ENCODE results near the gene GMPR2.
A peak's percentile ranks its signal among the peaks of the same experiment; 100 is the strongest.

The GMPR2 gene

GRCh38 chr14:24260780-24261157, 28.0 kb downstream of the GMPR2 start:
- H3K36me3 Mint-ChIP-seq, result peaks cover 2% of the 10 kb centered on the region
- H3K4me1 Mint-ChIP-seq (ENCODE audit: low read depth), result no peaks in the 10 kb centered on the region
- no peak overlapping the region for H3K27ac Mint-ChIP-seq
- H3K27me3 Mint-ChIP-seq, result no peaks in the 10 kb centered on the region
- no peaks in the 10 kb centered on the region for H3K9me3 Mint-ChIP-seq (ENCODE audit: low read depth)
- no peak overlapping the region for H3K4me3 Mint-ChIP-seq

GRCh38 chr14:24261256-24261968, 28.7 kb downstream of the GMPR2 start:
- Mint-ChIP-seq H3K27me3 (no peaks in the 10 kb centered on the region), H3K4me1 (ENCODE audit: low read depth) (no peaks in the 10 kb centered on the region), H3K36me3 (peaks cover 2% of the 10 kb centered on the region), H3K27ac (no peak overlapping the region), H3K4me3 (no peak overlapping the region), H3K9me3 (ENCODE audit: low read depth) (no peaks in the 10 kb centered on the region)

DNA sequence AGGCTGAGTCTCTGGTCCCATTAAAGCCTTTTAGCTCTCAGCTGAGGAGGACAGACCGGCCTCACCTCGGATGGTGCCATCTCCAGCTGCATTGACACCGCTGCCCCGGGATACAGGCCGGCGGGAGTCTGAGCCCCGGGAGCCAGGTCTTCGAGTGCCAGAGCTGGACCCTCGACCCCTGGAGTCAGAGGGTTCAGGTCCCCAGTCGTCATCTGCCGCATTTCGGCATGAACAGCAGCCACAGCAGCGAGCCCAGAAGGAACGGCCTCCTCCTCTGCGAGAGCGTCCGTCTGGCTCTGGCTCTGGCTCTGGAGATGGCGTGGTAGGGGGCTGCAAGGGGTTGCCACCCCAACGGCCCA, 29.2 kb downstream of the GMPR2 start:
- H3K27ac Mint-ChIP-seq, result no peak overlapping the region
- H3K36me3 Mint-ChIP-seq, result peaks cover 2% of the 10 kb centered on the region

GRCh38 chr14:24262821-24263733, 30.3 kb downstream of the GMPR2 start, which contains the start of gene TGM1:
Gene TGM1 (minus strand): TSS chr14:24263177. CDS start chr14:24262352, 825 bp downstream.
- Mint-ChIP-seq H3K27me3 (no peaks in the 10 kb centered on the region), H3K4me1 (ENCODE audit: low read depth) (peaks cover 2% of the 10 kb centered on the region), H3K36me3 (peaks cover 5% of the 10 kb centered on the region), H3K4me3 (no peak within 1 kb of the TSS), H3K27ac (no peak within 1 kb of the TSS), H3K9me3 (ENCODE audit: low read depth) (no peaks in the 10 kb centered on the region)

More for the DNA sequence above, 29.2 kb downstream of the GMPR2 start:
- Mint-ChIP-seq H3K9me3 (ENCODE audit: low read depth) (no peaks in the 10 kb centered on the region), H3K27me3 (no peaks in the 10 kb centered on the region), H3K4me3 (no peak overlapping the region), H3K4me1 (ENCODE audit: low read depth) (peaks cover under 1% of the 10 kb centered on the region)

GRCh38 chr14:24263848-24264247, 31.1 kb downstream of the GMPR2 start:
- Mint-ChIP-seq H3K9me3 (ENCODE audit: low read depth) (no peaks in the 10 kb centered on the region), H3K4me3 (no peak overlapping the region), H3K27ac (no peak overlapping the region), H3K27me3 (no peaks in the 10 kb centered on the region), H3K4me1 (ENCODE audit: low read depth) (peaks cover 2% of the 10 kb centered on the region), H3K36me3 (peaks cover 5% of the 10 kb centered on the region)

GRCh38 chr14:24264298-24264697, 31.6 kb downstream of the GMPR2 start:
- Mint-ChIP-seq H3K4me1 (ENCODE audit: low read depth) (peaks cover 2% of the 10 kb centered on the region), H3K9me3 (ENCODE audit: low read depth) (no peaks in the 10 kb centered on the region), H3K36me3 (peaks cover 5% of the 10 kb centered on the region), H3K4me3 (no peak overlapping the region), H3K27ac (no peak overlapping the region), H3K27me3 (no peaks in the 10 kb centered on the region)

- peaks cover 8% of the 10 kb centered on the region for H3K4me1 Mint-ChIP-seq (ENCODE audit: low read depth)
- peaks cover 5% of the 10 kb centered on the region for H3K36me3 Mint-ChIP-seq
- no peaks in the 10 kb centered on the region for H3K9me3 Mint-ChIP-seq (ENCODE audit: low read depth)
These were observed 33.9 kb downstream of the GMPR2 start for GRCh38 chr14:24266344-24267244.

GRCh38 chr14:24267516-24267915, 34.8 kb downstream of the GMPR2 start:
- Mint-ChIP-seq H3K27ac (no peak overlapping the region), H3K9me3 (ENCODE audit: low read depth) (no peaks in the 10 kb centered on the region), H3K4me3 (no peak overlapping the region), H3K36me3 (peaks cover 4% of the 10 kb centered on the region), H3K4me1 (ENCODE audit: low read depth) (peaks cover 18% of the 10 kb centered on the region), H3K27me3 (no peaks in the 10 kb centered on the region)

More at GRCh38 chr14:24266344-24267244, 33.9 kb downstream of the GMPR2 start:
- no peaks in the 10 kb centered on the region for H3K27me3 Mint-ChIP-seq
- H3K4me3 Mint-ChIP-seq, result no peak overlapping the region
- H3K27ac Mint-ChIP-seq, result no peak overlapping the region

DNA sequence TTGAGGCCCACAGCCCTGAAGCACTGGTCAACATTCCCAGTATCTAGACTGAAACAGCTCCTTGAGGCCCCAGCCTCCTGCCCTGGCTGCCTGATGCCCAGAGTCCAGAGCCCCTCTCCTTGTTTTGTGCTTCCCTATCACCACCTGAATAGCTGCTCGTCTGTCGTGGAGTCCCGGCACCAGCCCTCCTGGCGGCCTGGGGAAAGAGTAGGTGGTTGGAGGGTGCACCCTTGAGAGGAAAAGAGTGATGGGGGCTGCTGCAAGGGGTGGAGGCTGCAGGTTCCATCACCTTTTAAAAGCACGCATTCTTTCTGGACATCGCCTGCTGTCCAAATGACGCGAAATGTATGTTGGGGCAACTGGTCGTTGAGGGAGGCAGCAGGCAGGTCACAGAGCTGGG, 35.5 kb downstream of the GMPR2 start:
- no peak overlapping the region for H3K27ac Mint-ChIP-seq
- H3K4me1 Mint-ChIP-seq (ENCODE audit: low read depth), result peaks cover 22% of the 10 kb centered on the region

DNA sequence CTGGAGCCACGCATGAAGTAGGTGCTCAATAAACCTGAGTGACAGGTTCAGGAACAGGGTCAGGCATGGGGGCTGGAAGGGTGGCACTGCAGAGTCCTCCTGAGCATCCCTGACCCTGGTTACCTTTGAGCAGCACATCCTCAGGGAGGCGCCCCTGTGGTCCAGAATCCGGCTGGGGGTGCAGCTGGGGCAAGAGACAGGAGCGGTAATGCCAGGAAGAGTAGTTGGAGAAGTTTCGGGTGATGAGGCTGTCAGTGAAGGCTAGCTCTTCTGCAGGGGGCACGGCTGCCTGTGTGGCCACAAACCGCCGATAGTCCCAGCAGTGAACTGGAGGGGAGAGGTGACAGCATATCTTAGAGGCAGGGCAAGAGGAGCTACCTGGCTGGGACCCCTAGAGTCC, 36.6 kb downstream of the GMPR2 start:
- peak overlapping the region; percentile 34 for H3K27ac Mint-ChIP-seq
- peaks cover 33% of the 10 kb centered on the region for H3K4me1 Mint-ChIP-seq (ENCODE audit: low read depth)
- no peak overlapping the region for H3K4me3 Mint-ChIP-seq
- H3K9me3 Mint-ChIP-seq (ENCODE audit: low read depth), result no peaks in the 10 kb centered on the region
- H3K27me3 Mint-ChIP-seq, result no peaks in the 10 kb centered on the region
- H3K36me3 Mint-ChIP-seq, result peaks cover 5% of the 10 kb centered on the region

More for the DNA sequence above, 35.5 kb downstream of the GMPR2 start:
- Mint-ChIP-seq H3K36me3 (peaks cover 3% of the 10 kb centered on the region), H3K9me3 (ENCODE audit: low read depth) (no peaks in the 10 kb centered on the region), H3K27me3 (no peaks in the 10 kb centered on the region), H3K4me3 (no peak overlapping the region)

DNA sequence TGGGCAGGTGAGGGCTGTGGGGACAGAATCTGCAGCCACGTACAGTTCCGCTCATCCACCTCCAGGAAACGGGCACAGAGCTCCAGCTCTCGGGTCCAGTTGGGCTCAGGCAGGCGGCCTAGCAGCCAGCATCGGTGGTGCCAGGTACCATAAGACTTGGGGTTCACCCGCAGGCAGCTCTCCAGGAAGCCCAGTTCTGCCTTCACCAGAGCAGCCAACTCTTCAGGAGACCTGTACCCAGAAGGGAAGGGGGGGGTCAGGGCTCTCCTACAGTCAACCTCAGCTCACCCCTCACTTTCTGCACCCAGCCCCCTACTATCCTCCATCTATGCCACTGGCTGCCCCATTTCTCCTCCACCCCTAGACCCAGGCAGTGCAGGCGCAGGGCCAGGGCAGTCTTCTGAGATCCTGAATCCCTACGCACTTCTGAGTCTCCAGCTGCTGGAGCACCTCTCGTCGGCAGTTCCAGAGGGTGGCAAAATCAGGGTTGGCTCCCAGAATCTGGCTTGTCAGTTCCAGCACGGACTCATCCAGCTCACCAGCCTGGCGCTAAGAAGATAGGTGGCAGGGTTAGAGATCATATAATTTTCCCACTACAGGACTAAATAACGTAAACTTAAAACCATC, 37.3 kb downstream of the GMPR2 start:
- Mint-ChIP-seq H3K27ac (no peak overlapping the region), H3K27me3 (no peaks in the 10 kb centered on the region), H3K9me3 (ENCODE audit: low read depth) (no peaks in the 10 kb centered on the region), H3K4me1 (ENCODE audit: low read depth) (peaks cover 35% of the 10 kb centered on the region), H3K36me3 (peaks cover 5% of the 10 kb centered on the region), H3K4me3 (peak overlapping the region; percentile 89)

DNA sequence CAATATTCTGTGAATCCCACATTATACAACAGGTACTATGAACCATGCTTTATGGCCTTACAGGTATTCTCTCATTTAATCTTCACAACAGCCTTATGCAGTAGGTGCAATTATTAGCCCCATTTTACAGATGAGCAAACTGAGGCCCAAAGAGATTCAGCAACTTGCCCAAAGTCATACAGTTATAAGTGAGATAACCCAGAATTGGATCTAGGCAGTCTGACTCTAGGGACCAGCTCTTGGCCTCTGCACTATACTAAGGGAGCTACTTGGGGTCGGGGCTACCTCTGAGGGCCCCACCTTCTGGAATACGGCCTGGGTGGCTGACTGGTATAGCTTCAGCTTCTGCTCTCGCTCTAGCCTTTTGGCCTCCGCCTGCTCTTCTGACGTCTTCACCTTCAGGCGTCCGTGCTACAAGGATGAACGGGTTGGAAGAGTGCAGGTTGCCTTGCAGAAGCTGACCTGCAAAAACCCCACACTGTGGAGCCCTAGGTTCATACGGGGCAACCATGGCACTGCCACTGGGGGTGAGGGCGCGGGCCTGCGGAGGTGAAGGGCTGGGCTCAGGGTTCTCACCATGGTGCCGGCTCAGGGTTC, 37.9 kb downstream of the GMPR2 start:
- Mint-ChIP-seq H3K4me3 (peak overlapping the region; percentile 89), H3K27me3 (no peaks in the 10 kb centered on the region), H3K4me1 (ENCODE audit: low read depth) (peaks cover 37% of the 10 kb centered on the region), H3K9me3 (ENCODE audit: low read depth) (no peaks in the 10 kb centered on the region), H3K27ac (peak overlapping the region; percentile 93), H3K36me3 (peaks cover 5% of the 10 kb centered on the region)

DNA sequence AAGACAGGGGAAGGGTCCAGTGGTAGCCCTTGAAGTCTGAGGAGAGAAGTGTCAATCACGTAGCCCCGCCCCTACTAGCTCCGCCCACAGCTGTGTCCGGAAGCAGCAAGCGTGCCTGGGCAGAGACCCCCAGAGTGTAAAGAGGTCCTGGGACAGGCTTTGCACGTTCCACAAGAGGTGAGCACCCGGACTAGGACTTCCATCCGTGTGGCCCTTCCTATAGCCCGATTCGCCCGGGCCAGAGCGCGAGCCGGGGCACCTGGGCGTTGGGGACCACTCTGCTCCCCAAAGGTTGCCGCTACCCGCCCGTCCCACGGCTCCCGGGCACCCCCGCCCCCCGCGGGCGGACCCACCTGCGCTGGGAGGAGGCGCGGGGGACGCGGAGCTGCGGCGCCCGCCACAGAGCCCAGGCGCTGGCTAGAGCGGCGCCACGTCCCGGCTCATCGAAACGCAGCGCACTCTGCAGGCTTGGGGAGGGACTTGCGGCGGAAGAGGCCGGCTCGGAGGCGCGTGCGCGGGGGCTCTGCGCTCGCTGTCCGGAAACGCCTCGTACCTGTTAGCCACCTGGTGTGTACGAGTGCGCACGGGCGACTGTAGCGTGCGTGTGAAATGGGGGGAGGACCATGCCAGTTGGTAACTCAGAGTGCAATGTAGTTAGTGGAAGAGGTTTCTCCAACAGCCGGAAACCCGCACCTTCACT, 38.6 kb downstream of the GMPR2 start, which contains the start of gene RABGGTA:
TSS of gene RABGGTA (minus strand) at position 464 of the 700 bp plus-strand sequence. CDS start 482 bp downstream, outside the sequence.
- Mint-ChIP-seq H3K36me3 (peaks cover 5% of the 10 kb centered on the region), H3K27ac (peak within 1 kb of the TSS; percentile 96), H3K27me3 (no peaks in the 10 kb centered on the region), H3K4me1 (ENCODE audit: low read depth) (peaks cover 37% of the 10 kb centered on the region), H3K9me3 (ENCODE audit: low read depth) (no peaks in the 10 kb centered on the region), H3K4me3 (peak within 1 kb of the TSS; percentile 89)
